Liver (tissue), 3 donors: Measurements from ENCODE around the gene ZFAND3.

Source experiments
- EGR1 ChIP-seq, 2 donors: IDR thresholded peaks; 2 replicates each; pipeline ENCODE4 v1.6.1; 2016 to 2018; ENCODE audit warnings: antibody characterized with exemption in 2 of 2, low read depth in 2 of 2
- FOXA1 ChIP-seq: IDR thresholded peaks from 2 replicates; pipeline ENCODE4 v1.6.1; 2016; ENCODE audit warnings: antibody characterized with exemption
- GABPA ChIP-seq, 2 donors: IDR thresholded peaks in 1 of 2; conservative IDR thresholded peaks in 1 of 2; 2 replicates each; pipeline ENCODE4 v1.6.1; 2016; ENCODE audit warnings: antibody characterized with exemption in 2 of 2, mild to moderate bottlenecking in 1 of 2, moderate library complexity in 1 of 2
- NR2F2 ChIP-seq: IDR thresholded peaks from 2 replicates; pipeline ENCODE4 v1.6.1; 2016; ENCODE audit warnings: antibody characterized with exemption
- RAD21 ChIP-seq, 2 donors: IDR thresholded peaks; 2 replicates each; pipeline ENCODE4 v1.6.1; 2016; ENCODE audit warnings: antibody characterized with exemption in 2 of 2, mild to moderate bottlenecking in 2 of 2
- YY1 ChIP-seq: IDR thresholded peaks from 2 replicates; pipeline ENCODE4 v1.6.1; 2016; ENCODE audit warnings: antibody characterized with exemption, mild to moderate bottlenecking
- TF ChIP-seq, protein P1 (sequence below): IDR thresholded peaks from 2 replicates; pipeline ENCODE4 v1.6.1; 2016; ENCODE audit warnings: antibody characterized with exemption, mild to moderate bottlenecking
- TF ChIP-seq, protein P2 (sequence below): fragments of 150-350 bp; IDR thresholded peaks from 2 replicates; pipeline ENCODE4 v1.5.1; 2017; ENCODE audit warnings: improper control_type of control experiment, low read depth, low read length; ENCODE audit not compliant: missing input control
- TF ChIP-seq, protein P3 (sequence below): IDR thresholded peaks from 2 replicates; pipeline ENCODE4 v1.6.1; 2016; ENCODE audit warnings: antibody characterized with exemption
- TF ChIP-seq, protein P4 (sequence below): IDR thresholded peaks from 2 replicates; pipeline ENCODE4 v1.6.1; 2016; ENCODE audit warnings: antibody characterized with exemption
- donor health status: healthy.
- donor health status: healthy.

DNA sequence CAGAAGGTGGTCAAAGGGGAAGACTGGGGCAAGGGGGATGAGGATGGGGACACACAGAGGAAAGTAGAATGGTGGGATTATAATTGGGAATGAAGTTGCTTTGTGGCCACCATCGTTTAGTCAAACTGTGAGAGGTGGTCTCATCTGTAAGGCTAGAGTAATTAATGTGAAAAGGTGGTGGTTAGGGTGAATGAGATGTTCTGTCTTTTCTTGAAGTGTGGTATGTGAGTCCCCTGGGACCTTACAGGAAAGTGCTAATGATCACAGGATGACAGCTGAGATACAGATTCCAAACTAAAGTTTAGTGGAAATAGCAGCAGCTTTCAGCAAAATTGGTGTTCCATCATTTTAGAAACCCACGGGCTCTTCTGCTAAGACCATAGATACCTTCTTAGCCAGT lies 10.7 kb downstream of the ZFAND3 start:
- TF ChIP-seq, protein P1, sequence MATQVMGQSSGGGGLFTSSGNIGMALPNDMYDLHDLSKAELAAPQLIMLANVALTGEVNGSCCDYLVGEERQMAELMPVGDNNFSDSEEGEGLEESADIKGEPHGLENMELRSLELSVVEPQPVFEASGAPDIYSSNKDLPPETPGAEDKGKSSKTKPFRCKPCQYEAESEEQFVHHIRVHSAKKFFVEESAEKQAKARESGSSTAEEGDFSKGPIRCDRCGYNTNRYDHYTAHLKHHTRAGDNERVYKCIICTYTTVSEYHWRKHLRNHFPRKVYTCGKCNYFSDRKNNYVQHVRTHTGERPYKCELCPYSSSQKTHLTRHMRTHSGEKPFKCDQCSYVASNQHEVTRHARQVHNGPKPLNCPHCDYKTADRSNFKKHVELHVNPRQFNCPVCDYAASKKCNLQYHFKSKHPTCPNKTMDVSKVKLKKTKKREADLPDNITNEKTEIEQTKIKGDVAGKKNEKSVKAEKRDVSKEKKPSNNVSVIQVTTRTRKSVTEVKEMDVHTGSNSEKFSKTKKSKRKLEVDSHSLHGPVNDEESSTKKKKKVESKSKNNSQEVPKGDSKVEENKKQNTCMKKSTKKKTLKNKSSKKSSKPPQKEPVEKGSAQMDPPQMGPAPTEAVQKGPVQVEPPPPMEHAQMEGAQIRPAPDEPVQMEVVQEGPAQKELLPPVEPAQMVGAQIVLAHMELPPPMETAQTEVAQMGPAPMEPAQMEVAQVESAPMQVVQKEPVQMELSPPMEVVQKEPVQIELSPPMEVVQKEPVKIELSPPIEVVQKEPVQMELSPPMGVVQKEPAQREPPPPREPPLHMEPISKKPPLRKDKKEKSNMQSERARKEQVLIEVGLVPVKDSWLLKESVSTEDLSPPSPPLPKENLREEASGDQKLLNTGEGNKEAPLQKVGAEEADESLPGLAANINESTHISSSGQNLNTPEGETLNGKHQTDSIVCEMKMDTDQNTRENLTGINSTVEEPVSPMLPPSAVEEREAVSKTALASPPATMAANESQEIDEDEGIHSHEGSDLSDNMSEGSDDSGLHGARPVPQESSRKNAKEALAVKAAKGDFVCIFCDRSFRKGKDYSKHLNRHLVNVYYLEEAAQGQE: no peak
- TF ChIP-seq, protein P2, sequence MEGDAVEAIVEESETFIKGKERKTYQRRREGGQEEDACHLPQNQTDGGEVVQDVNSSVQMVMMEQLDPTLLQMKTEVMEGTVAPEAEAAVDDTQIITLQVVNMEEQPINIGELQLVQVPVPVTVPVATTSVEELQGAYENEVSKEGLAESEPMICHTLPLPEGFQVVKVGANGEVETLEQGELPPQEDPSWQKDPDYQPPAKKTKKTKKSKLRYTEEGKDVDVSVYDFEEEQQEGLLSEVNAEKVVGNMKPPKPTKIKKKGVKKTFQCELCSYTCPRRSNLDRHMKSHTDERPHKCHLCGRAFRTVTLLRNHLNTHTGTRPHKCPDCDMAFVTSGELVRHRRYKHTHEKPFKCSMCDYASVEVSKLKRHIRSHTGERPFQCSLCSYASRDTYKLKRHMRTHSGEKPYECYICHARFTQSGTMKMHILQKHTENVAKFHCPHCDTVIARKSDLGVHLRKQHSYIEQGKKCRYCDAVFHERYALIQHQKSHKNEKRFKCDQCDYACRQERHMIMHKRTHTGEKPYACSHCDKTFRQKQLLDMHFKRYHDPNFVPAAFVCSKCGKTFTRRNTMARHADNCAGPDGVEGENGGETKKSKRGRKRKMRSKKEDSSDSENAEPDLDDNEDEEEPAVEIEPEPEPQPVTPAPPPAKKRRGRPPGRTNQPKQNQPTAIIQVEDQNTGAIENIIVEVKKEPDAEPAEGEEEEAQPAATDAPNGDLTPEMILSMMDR: no peak
- TF ChIP-seq, protein P3, sequence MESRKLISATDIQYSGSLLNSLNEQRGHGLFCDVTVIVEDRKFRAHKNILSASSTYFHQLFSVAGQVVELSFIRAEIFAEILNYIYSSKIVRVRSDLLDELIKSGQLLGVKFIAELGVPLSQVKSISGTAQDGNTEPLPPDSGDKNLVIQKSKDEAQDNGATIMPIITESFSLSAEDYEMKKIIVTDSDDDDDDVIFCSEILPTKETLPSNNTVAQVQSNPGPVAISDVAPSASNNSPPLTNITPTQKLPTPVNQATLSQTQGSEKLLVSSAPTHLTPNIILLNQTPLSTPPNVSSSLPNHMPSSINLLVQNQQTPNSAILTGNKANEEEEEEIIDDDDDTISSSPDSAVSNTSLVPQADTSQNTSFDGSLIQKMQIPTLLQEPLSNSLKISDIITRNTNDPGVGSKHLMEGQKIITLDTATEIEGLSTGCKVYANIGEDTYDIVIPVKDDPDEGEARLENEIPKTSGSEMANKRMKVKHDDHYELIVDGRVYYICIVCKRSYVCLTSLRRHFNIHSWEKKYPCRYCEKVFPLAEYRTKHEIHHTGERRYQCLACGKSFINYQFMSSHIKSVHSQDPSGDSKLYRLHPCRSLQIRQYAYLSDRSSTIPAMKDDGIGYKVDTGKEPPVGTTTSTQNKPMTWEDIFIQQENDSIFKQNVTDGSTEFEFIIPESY: no peak
- TF ChIP-seq YY1 (no peak), FOXA1 (no peak), GABPA (IDR thresholded peaks at IDR 0.05 in 1 of 2, conservative IDR thresholded peaks at IDR 0.05 in 1 of 2) (no peak), NR2F2 (no peak), RAD21 (IDR thresholded peaks at IDR 0.05) (no peak), EGR1 (IDR thresholded peaks at IDR 0.05; ENCODE audit: low read depth in 2 of 2) (no peak)
- TF ChIP-seq, protein P4, sequence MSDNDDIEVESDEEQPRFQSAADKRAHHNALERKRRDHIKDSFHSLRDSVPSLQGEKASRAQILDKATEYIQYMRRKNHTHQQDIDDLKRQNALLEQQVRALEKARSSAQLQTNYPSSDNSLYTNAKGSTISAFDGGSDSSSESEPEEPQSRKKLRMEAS: no peak
